ENCODE measurements around the gene MAP2K5.

The MAP2K5 gene

GRCh38 chr15:67836134-67836455 is 293.6 kb downstream of the MAP2K5 start:
- TF ChIP-seq CTCF (conservative IDR thresholded peaks at IDR 0.05; ENCODE audit: low read length) (no peak), EZH2phosphoT487 (IDR thresholded peaks at IDR 0.05; ENCODE audit: borderline replicate concordance) (no peak)
- H3K4me2 ChIP-seq (ENCODE audit: low read depth, low read length, poor library complexity, severe bottlenecking), result peak overlapping the region; percentile 75
- H3F3A ChIP-seq (ENCODE audit: low read depth), result no peaks in the 10 kb centered on the region; the same call in 1 of the 2 replicates
- H3K79me2 ChIP-seq (ENCODE audit: insufficient read depth, low read length), result no peaks in the 10 kb centered on the region
- no peaks in the 10 kb centered on the region for H3K36me3 ChIP-seq (ENCODE audit: insufficient read depth, low read length)
- H3K9ac ChIP-seq (ENCODE audit: low read depth, low read length, poor library complexity, severe bottlenecking), result peak overlapping the region; percentile 77
- H3K9me2 ChIP-seq (replicated peaks; ENCODE audit: low read depth, low read length), result no peaks in the 10 kb centered on the region
- H3K27me3 ChIP-seq (ENCODE audit: insufficient read depth, low read length, poor library complexity, severe bottlenecking), result no peaks in the 10 kb centered on the region
- H3K9me3 ChIP-seq (ENCODE audit: insufficient read depth, low read depth, low read length), result no peaks in the 10 kb centered on the region
- peak overlapping the region; percentile 70 for H2AFZ ChIP-seq (ENCODE audit: low read length)
- H3K4me3 ChIP-seq (ENCODE audit: low read length, poor library complexity, severe bottlenecking), result peak overlapping the region; percentile 78
- peaks cover 36% of the 10 kb centered on the region for H3K4me1 ChIP-seq (ENCODE audit: insufficient read depth, low read length, poor library complexity, severe bottlenecking)
- H4K20me1 ChIP-seq (ENCODE audit: insufficient read depth, low read length, poor library complexity, severe bottlenecking), result no peaks in the 10 kb centered on the region

- Histone ChIP-seq H3K9ac (ENCODE audit: low read depth, low read length, poor library complexity, severe bottlenecking) (peak overlapping the region; percentile 77), H3K9me2 (replicated peaks; ENCODE audit: low read depth, low read length) (no peaks in the 10 kb centered on the region), H3F3A (ENCODE audit: low read depth) (no peaks in the 10 kb centered on the region; the same call in 1 of the 2 replicates), H3K4me1 (ENCODE audit: insufficient read depth, low read length, poor library complexity, severe bottlenecking) (peaks cover 35% of the 10 kb centered on the region), H3K36me3 (ENCODE audit: insufficient read depth, low read length) (no peaks in the 10 kb centered on the region), H3K4me2 (ENCODE audit: low read depth, low read length, poor library complexity, severe bottlenecking) (peak overlapping the region; percentile 75), H3K27me3 (ENCODE audit: insufficient read depth, low read length, poor library complexity, severe bottlenecking) (no peaks in the 10 kb centered on the region), H4K20me1 (ENCODE audit: insufficient read depth, low read length, poor library complexity, severe bottlenecking) (no peaks in the 10 kb centered on the region), H2AFZ (ENCODE audit: low read length) (no peak overlapping the region), H3K79me2 (ENCODE audit: insufficient read depth, low read length) (no peaks in the 10 kb centered on the region), H3K4me3 (ENCODE audit: low read length, poor library complexity, severe bottlenecking) (peak overlapping the region; percentile 78), H3K9me3 (ENCODE audit: insufficient read depth, low read depth, low read length) (no peaks in the 10 kb centered on the region)
- TF ChIP-seq EZH2phosphoT487 (IDR thresholded peaks at IDR 0.05; ENCODE audit: borderline replicate concordance), result no peak
- TF ChIP-seq CTCF (conservative IDR thresholded peaks at IDR 0.05; ENCODE audit: low read length), result peak; percentile 93
Observed at GRCh38 chr15:67836477-67836876, 294.0 kb downstream of the MAP2K5 start.

GRCh38 chr15:67836955-67837354 is 294.5 kb downstream of the MAP2K5 start:
- no peaks in the 10 kb centered on the region for H3K27me3 ChIP-seq (ENCODE audit: insufficient read depth, low read length, poor library complexity, severe bottlenecking)
- no peaks in the 10 kb centered on the region for H3K9me2 ChIP-seq (replicated peaks; ENCODE audit: low read depth, low read length)
- no peaks in the 10 kb centered on the region for H3K79me2 ChIP-seq (ENCODE audit: insufficient read depth, low read length)
- H3K9me3 ChIP-seq (ENCODE audit: insufficient read depth, low read depth, low read length), result no peaks in the 10 kb centered on the region
- TF ChIP-seq CTCF (conservative IDR thresholded peaks at IDR 0.05; ENCODE audit: low read length) (no peak), EZH2phosphoT487 (IDR thresholded peaks at IDR 0.05; ENCODE audit: borderline replicate concordance) (no peak)
- no peaks in the 10 kb centered on the region for H4K20me1 ChIP-seq (ENCODE audit: insufficient read depth, low read length, poor library complexity, severe bottlenecking)
- H3K4me2 ChIP-seq (ENCODE audit: low read depth, low read length, poor library complexity, severe bottlenecking), result peak overlapping the region; percentile 75
- peak overlapping the region; percentile 78 for H3K4me3 ChIP-seq (ENCODE audit: low read length, poor library complexity, severe bottlenecking)
- no peak overlapping the region for H2AFZ ChIP-seq (ENCODE audit: low read length)
- no peaks in the 10 kb centered on the region for H3K36me3 ChIP-seq (ENCODE audit: insufficient read depth, low read length)
- H3F3A ChIP-seq (ENCODE audit: low read depth), result no peaks in the 10 kb centered on the region; the same call in 1 of the 2 replicates
- H3K4me1 ChIP-seq (ENCODE audit: insufficient read depth, low read length, poor library complexity, severe bottlenecking), result peaks cover 33% of the 10 kb centered on the region
- peak overlapping the region; percentile 77 for H3K9ac ChIP-seq (ENCODE audit: low read depth, low read length, poor library complexity, severe bottlenecking)
